HepG2 (cell line): ENCODE measurements around the gene PRDX2. TPM values are rescaled to one million over a fixed set of nuclear protein-coding genes. Genes with fewer than 3 reads are reported as not detected.
A peak's percentile ranks its signal among the peaks of the same experiment; 100 is the strongest.

Experiments
- ARNT2 ChIP-seq: sonication (generic); formaldehyde crosslinking; IDR thresholded peaks from 2 replicates; pipeline ENCODE4 v1.8.0; 2022; ENCODE audit warnings: mild to moderate bottlenecking, low read depth, missing genetic modification reagents, moderate library complexity
- ATF3 ChIP-seq: sonication (generic); formaldehyde crosslinking; IDR thresholded peaks from 2 replicates; pipeline ENCODE4 v1.4.0; 2020; ENCODE audit warnings: missing genetic modification reagents
- CHD2 ChIP-seq: IDR thresholded peaks from 2 replicates; pipeline ENCODE4 v1.6.1; 2011; ENCODE audit warnings: low read depth, low read length, improper control_type of control experiment
- DNMT1 ChIP-seq: sonication (generic); formaldehyde crosslinking; IDR thresholded peaks from 2 replicates; pipeline ENCODE4 v1.5.1; 2020; ENCODE audit warnings: mild to moderate bottlenecking, missing genetic modification reagents
- ETV6 ChIP-seq: sonication (generic); formaldehyde crosslinking; conservative IDR thresholded peaks from 2 replicates; pipeline ENCODE4 v1.4.0; 2020; ENCODE audit warnings: missing genetic modification reagents
- GLI4 ChIP-seq: sonication (generic); formaldehyde crosslinking; IDR thresholded peaks from 2 replicates; pipeline ENCODE4 v1.5.1; 2020; ENCODE audit warnings: missing genetic modification reagents, mild to moderate bottlenecking, moderate library complexity, borderline replicate concordance
- ISL2 ChIP-seq: sonication (generic); formaldehyde crosslinking; IDR thresholded peaks from 2 replicates; pipeline ENCODE4 v1.5.0; 2020; ENCODE audit warnings: missing genetic modification reagents
- MAFG ChIP-seq: sonication (generic); formaldehyde crosslinking; IDR thresholded peaks from 2 replicates; pipeline ENCODE4 v1.5.1; 2020; ENCODE audit warnings: mild to moderate bottlenecking, missing genetic modification reagents
- NR2F1 ChIP-seq, 2 experiments: fragments of 450-650 bp in 1 of 2; formaldehyde crosslinking in 1 of 2; IDR thresholded peaks; 2 replicates each; pipeline versions ENCODE4 v1.5.0 to v1.6.1; 2016 to 2020; ENCODE audit warnings: mild to moderate bottlenecking in 1 of 2, missing compliant biosample characterization in 1 of 2, missing genetic modification reagents in 1 of 2, moderate library complexity in 1 of 2
- REL ChIP-seq: sonication (generic); formaldehyde crosslinking; conservative IDR thresholded peaks from 2 replicates; pipeline ENCODE4 v1.8.0; 2022; ENCODE audit warnings: mild to moderate bottlenecking, missing genetic modification reagents, moderate library complexity
- RFXANK ChIP-seq: IDR thresholded peaks from 2 replicates; pipeline ENCODE4 v1.6.1; 2016
- SIN3A ChIP-seq: IDR thresholded peaks from 2 replicates; pipeline ENCODE4 v1.6.1; 2011; ENCODE audit warnings: low read depth, mild to moderate bottlenecking, control low read depth, low read length, borderline replicate concordance
- ZFY ChIP-seq: sonication (generic); formaldehyde crosslinking; IDR thresholded peaks from 2 replicates; pipeline ENCODE4 v1.4.0; 2020; ENCODE audit warnings: missing genetic modification reagents
- ZMAT3 ChIP-seq: sonication (generic); formaldehyde crosslinking; conservative IDR thresholded peaks from 2 replicates; pipeline ENCODE4 v1.7.0; 2021; ENCODE audit warnings: missing genetic modification reagents
- ZNF274 ChIP-seq: sonication (generic); formaldehyde crosslinking; IDR thresholded peaks from 2 replicates; pipeline ENCODE4 v1.5.1; 2020; ENCODE audit warnings: mild to moderate bottlenecking, missing genetic modification reagents
- ZNF543 ChIP-seq: sonication (generic); formaldehyde crosslinking; IDR thresholded peaks from 2 replicates; pipeline ENCODE4 v1.4.0; 2020; ENCODE audit warnings: mild to moderate bottlenecking, missing genetic modification reagents
- ZNF670 ChIP-seq: sonication (generic); formaldehyde crosslinking; IDR thresholded peaks from 2 replicates; pipeline ENCODE4 v1.8.0; 2022; ENCODE audit warnings: mild to moderate bottlenecking, missing genetic modification reagents, borderline replicate concordance
- ZNF709 ChIP-seq: sonication (generic); formaldehyde crosslinking; IDR thresholded peaks from 2 replicates; pipeline ENCODE4 v1.5.0; 2020; ENCODE audit warnings: mild to moderate bottlenecking, missing genetic modification reagents
- ZNF83 ChIP-seq: sonication (generic); formaldehyde crosslinking; IDR thresholded peaks from 2 replicates; pipeline ENCODE4 v1.4.0; 2020; ENCODE audit warnings: missing genetic modification reagents, mild to moderate bottlenecking, borderline replicate concordance
- ZSCAN20 ChIP-seq: sonication (generic); formaldehyde crosslinking; IDR thresholded peaks from 2 replicates; pipeline ENCODE4 v1.4.0; 2020; ENCODE audit warnings: missing genetic modification reagents, mild to moderate bottlenecking, borderline replicate concordance
- polyA plus RNA-seq, 8 experiments: library from polyadenylated mRNA; depleted of rRNA in 3 of 8; stranded (reverse) in 7 of 8; unstranded in 1 of 8; fragments of >200 nt; fragmentation: Illumina TruSeq in 4 of 8; extraction: Trizol in 4 of 8; gene quantifications; 2 replicates each; pipeline versions ENCODE4 v1.2.1 to v1.2.3, GENCODE V29; 2011 to 2016; ENCODE audit warnings: low read depth in 4 of 8, missing spikeins in 1 of 8, mixed read lengths in 1 of 8; ENCODE audit not compliant: insufficient read depth in 1 of 8
- total RNA-seq, 5 experiments: library from RNA; depleted of rRNA; stranded (reverse); fragments of >200 nt; fragmentation: Illumina TruSeq; extraction: Trizol; gene quantifications; 2 replicates each; pipeline ENCODE4 v1.2.3, GENCODE V29; 2016; ENCODE audit warnings: low read depth in 1 of 5
- TF ChIP-seq, protein P1 (sequence below): sonication (generic); formaldehyde crosslinking; IDR thresholded peaks from 2 replicates; pipeline ENCODE4 v1.5.0; 2020; ENCODE audit warnings: missing genetic modification reagents
- TF ChIP-seq, protein P2 (sequence below), 2 experiments: sonication (generic) in 1 of 2; formaldehyde crosslinking in 1 of 2; IDR thresholded peaks; 2 replicates each; pipeline versions ENCODE4 v1.5.1 to v1.6.1; 2011 to 2020; ENCODE audit warnings: borderline replicate concordance in 1 of 2, low read depth in 1 of 2, low read length in 1 of 2, mild to moderate bottlenecking in 1 of 2, missing genetic modification reagents in 1 of 2, moderate library complexity in 1 of 2
- TF ChIP-seq, protein P3 (sequence below): sonication (generic); formaldehyde crosslinking; IDR thresholded peaks from 2 replicates; pipeline ENCODE4 v1.8.0; 2022; ENCODE audit warnings: mild to moderate bottlenecking, missing genetic modification reagents; ENCODE audit not compliant: insufficient replicate concordance

Gene PRDX2
- total and polyA plus RNA-seq, 2 of the 13 experiments (the other 11 are each of a cell fraction or from before 2014, with no cell fraction given), result 218 to 381 TPM

- TF ChIP-seq ZNF543 (CRISPR knock-in tag) (no peak), RFXANK (peak; percentile 93), ZNF274 (CRISPR knock-in tag) (no peak), SIN3A (peak; percentile 92; the same call in 1 of the 2 replicates), ZSCAN20 (CRISPR knock-in tag) (peak; percentile 63; the same call in 1 of the 2 replicates), ZNF670 (0 out of 2 replicates have a peak, but pooled peaks have one; percentile 44), MAFG (no peak), ZNF83 (CRISPR knock-in tag) (no peak), ZNF709 (CRISPR knock-in tag) (0 out of 2 replicates have a peak, but pooled peaks have one; percentile 66), DNMT1 (no peak), GLI4 (CRISPR knock-in tag) (peak; percentile 31; the same call in 1 of the 2 replicates), CHD2 (peak; percentile 72; the same call in 1 of the 2 replicates), ISL2 (peak; percentile 70; the same call in 1 of the 2 replicates), ZMAT3 (peak; percentile 67; the same call in 1 of the 2 replicates), ATF3 (CRISPR knock-in tag) (no peak), REL (peak; percentile 84; the same call in 1 of the 2 replicates), ZFY (CRISPR knock-in tag) (peak; percentile 58), ARNT2 (CRISPR knock-in tag) (0 out of 2 replicates have a peak, but pooled peaks have one; percentile 45), NR2F1 (CRISPR knock-in tag; IDR thresholded peaks at IDR 0.05) (no peak), ETV6 (CRISPR knock-in tag) (peak; percentile 69; the same call in 1 of the 2 replicates)
- TF ChIP-seq, protein P1, sequence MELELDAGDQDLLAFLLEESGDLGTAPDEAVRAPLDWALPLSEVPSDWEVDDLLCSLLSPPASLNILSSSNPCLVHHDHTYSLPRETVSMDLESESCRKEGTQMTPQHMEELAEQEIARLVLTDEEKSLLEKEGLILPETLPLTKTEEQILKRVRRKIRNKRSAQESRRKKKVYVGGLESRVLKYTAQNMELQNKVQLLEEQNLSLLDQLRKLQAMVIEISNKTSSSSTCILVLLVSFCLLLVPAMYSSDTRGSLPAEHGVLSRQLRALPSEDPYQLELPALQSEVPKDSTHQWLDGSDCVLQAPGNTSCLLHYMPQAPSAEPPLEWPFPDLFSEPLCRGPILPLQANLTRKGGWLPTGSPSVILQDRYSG (CRISPR knock-in tag), result no peak
- TF ChIP-seq, protein P2, sequence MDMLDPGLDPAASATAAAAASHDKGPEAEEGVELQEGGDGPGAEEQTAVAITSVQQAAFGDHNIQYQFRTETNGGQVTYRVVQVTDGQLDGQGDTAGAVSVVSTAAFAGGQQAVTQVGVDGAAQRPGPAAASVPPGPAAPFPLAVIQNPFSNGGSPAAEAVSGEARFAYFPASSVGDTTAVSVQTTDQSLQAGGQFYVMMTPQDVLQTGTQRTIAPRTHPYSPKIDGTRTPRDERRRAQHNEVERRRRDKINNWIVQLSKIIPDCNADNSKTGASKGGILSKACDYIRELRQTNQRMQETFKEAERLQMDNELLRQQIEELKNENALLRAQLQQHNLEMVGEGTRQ (IDR thresholded peaks at IDR 0.05; ENCODE audit: low read depth, low read length), result no peak
- TF ChIP-seq, protein P2 (CRISPR knock-in tag; IDR thresholded peaks at IDR 0.05; ENCODE audit: borderline replicate concordance), result peak; percentile 99; the same call in 1 of the 2 replicates
- TF ChIP-seq, protein P3, sequence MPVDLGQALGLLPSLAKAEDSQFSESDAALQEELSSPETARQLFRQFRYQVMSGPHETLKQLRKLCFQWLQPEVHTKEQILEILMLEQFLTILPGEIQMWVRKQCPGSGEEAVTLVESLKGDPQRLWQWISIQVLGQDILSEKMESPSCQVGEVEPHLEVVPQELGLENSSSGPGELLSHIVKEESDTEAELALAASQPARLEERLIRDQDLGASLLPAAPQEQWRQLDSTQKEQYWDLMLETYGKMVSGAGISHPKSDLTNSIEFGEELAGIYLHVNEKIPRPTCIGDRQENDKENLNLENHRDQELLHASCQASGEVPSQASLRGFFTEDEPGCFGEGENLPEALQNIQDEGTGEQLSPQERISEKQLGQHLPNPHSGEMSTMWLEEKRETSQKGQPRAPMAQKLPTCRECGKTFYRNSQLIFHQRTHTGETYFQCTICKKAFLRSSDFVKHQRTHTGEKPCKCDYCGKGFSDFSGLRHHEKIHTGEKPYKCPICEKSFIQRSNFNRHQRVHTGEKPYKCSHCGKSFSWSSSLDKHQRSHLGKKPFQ (CRISPR knock-in tag), result peak; percentile 63
Measured at GRCh38 chr19:12793290-12794195, 8.1 kb downstream of the PRDX2 start (continued).
